ENCODE data around the gene SCAP. TPM values are rescaled to one million over a fixed set of nuclear protein-coding genes. Genes with fewer than 3 reads are reported as not detected.

Gene SCAP
- total and polyA plus RNA-seq, 9 donors, result 52.4 to 192 (median 80.9) TPM

DNA sequence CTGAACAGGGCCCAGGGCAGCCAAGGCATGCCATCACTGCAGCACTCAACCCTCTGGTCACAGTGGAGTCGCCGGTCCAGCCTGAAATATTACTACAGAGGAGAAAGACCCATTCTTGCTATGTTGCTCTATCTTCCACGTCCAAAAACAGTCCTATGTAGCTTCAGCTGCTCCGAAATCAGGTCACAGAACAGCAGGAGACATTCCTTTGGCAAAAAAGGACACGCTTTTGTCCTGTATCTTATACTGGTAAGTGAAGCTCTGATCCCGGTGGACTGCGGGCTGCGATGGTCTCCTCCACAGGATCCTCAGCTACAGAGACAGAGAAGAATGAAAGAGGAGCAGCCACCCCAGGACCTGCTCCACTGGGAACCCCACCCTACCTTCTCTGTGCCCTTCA is 20.1 kb upstream of the SCAP start:
- H3K4me1 ChIP-seq (ENCODE audit: insufficient read depth), result no peaks in the 10 kb centered on the region
- H3K9me3 ChIP-seq, result no peaks in the 10 kb centered on the region
- DNase-seq, result peak in 1 of 5 donors; percentile 12
- TF ChIP-seq, protein P1, sequence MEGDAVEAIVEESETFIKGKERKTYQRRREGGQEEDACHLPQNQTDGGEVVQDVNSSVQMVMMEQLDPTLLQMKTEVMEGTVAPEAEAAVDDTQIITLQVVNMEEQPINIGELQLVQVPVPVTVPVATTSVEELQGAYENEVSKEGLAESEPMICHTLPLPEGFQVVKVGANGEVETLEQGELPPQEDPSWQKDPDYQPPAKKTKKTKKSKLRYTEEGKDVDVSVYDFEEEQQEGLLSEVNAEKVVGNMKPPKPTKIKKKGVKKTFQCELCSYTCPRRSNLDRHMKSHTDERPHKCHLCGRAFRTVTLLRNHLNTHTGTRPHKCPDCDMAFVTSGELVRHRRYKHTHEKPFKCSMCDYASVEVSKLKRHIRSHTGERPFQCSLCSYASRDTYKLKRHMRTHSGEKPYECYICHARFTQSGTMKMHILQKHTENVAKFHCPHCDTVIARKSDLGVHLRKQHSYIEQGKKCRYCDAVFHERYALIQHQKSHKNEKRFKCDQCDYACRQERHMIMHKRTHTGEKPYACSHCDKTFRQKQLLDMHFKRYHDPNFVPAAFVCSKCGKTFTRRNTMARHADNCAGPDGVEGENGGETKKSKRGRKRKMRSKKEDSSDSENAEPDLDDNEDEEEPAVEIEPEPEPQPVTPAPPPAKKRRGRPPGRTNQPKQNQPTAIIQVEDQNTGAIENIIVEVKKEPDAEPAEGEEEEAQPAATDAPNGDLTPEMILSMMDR (IDR thresholded peaks at IDR 0.05), result no peak
- TF ChIP-seq EP300 (IDR thresholded peaks at IDR 0.05) (no peak), POLR2A (IDR thresholded peaks at IDR 0.05) (no peak)
- H3K27me3 ChIP-seq, result no peaks in the 10 kb centered on the region
- H3K4me3 ChIP-seq, result no peak overlapping the region
- intact Hi-C loops (cut with DNase I), result no loop called here
- no peaks in the 10 kb centered on the region for H3K36me3 ChIP-seq
- H3K27ac ChIP-seq, result no peak overlapping the region
- 91 to 94% (median 93%) methylated on average over 8 of the region's 8 CpGs for WGBS, 3 donors

DNA sequence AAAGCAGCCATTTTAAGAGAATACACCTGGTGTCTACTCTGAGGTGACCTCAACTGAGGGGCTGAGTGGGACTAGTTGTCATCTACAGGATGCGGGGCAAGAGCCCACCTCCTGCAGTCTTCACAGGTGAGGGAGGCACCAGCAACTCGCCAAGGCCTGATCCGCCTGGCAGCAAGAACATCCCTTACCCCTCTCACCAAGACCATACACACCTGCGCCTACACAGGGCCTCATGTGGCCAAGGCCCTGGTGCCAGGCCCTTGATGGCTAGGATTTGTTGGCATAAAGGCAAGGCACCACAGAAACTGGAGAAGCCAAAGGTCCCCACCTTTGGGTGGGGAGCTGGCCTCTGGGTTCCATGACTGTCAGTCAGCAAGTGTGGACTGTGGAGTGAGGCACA is 19.4 kb upstream of the SCAP start:
- H3K4me3 ChIP-seq, result no peak overlapping the region
- no peaks in the 10 kb centered on the region for H3K9me3 ChIP-seq
- DNase-seq, result peak in 1 of 5 donors; percentile 22
- TF ChIP-seq, protein P1 (IDR thresholded peaks at IDR 0.05), result no peak
- no peak for TF ChIP-seq EP300 (IDR thresholded peaks at IDR 0.05)
- no peak for TF ChIP-seq POLR2A (IDR thresholded peaks at IDR 0.05)
- no peak overlapping the region for H3K27ac ChIP-seq
- 97% methylated on average over 4 of the region's 4 CpGs for WGBS, 3 donors
- intact Hi-C loops (cut with DNase I), result no loop called here
- H3K27me3 ChIP-seq, result no peaks in the 10 kb centered on the region
- H3K4me1 ChIP-seq (ENCODE audit: insufficient read depth), result no peaks in the 10 kb centered on the region
- H3K36me3 ChIP-seq, result no peaks in the 10 kb centered on the region

DNA sequence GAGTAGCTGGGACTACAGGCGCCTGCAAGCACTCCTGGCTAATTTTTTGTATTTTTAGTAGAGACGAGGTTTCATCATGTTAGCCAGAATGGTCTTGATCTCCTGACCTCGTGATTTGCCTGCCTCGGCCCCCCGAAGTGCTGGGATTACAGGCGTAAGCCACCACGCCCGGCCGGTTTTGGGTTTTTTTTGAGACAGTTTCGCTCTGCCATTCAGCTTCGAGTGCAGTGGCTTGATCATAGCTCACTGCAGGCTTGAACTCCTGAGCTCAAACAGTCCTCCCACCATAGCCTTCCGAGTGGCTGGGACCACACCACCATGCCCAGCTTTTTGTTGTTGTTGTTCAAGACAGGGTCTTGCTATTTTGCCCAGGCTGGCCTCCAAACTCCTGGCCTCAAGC is 16.0 kb upstream of the SCAP start:
- intact Hi-C loops (cut with DNase I), result no loop called here
- H3K36me3 ChIP-seq, result no peaks in the 10 kb centered on the region
- peak in 1 of 5 donors; percentile 13 for DNase-seq
- H3K27me3 ChIP-seq, result no peaks in the 10 kb centered on the region
- 86% methylated on average over 12 of the region's 12 CpGs for WGBS, 3 donors
- no peaks in the 10 kb centered on the region for H3K9me3 ChIP-seq
- H3K4me3 ChIP-seq, result no peak overlapping the region
- no peaks in the 10 kb centered on the region for H3K4me1 ChIP-seq (ENCODE audit: insufficient read depth)
- no peak overlapping the region for H3K27ac ChIP-seq
- TF ChIP-seq EP300 (IDR thresholded peaks at IDR 0.05) (no peak), POLR2A (IDR thresholded peaks at IDR 0.05) (no peak)
- TF ChIP-seq, protein P1 (IDR thresholded peaks at IDR 0.05), result no peak

DNA sequence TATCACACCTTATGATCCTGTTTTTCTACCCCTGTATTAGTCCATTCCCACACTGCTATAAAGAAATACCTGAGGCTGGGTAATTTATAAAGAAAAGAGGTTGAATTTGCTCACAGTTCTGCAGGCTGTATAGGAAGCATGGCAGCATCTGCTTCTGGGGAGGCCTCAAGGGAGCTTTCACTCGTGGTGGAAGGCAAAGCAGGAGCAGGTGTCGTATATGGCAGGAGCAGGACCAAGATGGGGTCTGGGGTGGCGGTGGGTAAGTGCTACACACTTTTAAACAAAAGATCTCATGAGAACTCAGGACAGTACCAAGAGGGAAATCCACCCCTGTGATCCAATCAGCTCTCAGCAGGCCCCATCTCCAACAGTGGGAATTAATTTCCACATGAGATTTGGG is 15.4 kb upstream of the SCAP start:
- intact Hi-C loops (cut with DNase I), result no loop called here
- TF ChIP-seq EP300 (IDR thresholded peaks at IDR 0.05) (no peak), POLR2A (IDR thresholded peaks at IDR 0.05) (no peak)
- TF ChIP-seq, protein P1 (IDR thresholded peaks at IDR 0.05), result no peak
- Histone ChIP-seq H3K36me3 (no peaks in the 10 kb centered on the region), H3K4me3 (no peak overlapping the region), H3K27me3 (no peaks in the 10 kb centered on the region), H3K9me3 (no peaks in the 10 kb centered on the region), H3K4me1 (ENCODE audit: insufficient read depth) (no peaks in the 10 kb centered on the region), H3K27ac (no peak overlapping the region)
- no peak for DNase-seq
- WGBS, 3 donors, result 77 to 92% (median 83%) methylated on average over 3 of the region's 3 CpGs

DNA sequence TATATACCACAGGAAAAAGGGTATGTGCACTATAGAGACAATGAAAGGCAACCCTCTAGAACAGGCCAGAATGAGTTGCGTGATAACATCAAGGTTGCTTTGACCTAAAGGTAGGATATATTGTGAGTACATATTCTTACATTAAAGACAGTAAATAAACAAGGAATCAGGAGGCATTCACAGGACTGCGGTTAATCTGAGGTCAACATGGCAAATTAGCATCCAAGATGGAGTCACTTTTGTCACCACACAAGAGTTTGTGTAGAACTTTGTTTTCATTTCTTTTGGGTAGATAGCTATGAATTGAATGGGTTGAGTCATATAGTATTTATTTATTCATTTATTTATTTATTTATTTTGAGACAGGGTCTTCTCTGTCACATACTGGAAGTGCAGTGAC is 11.5 kb upstream of the SCAP start:
- WGBS, 3 donors, result 96 to 100% (median 98%) methylated on average over 2 of the region's 2 CpGs
- Histone ChIP-seq H3K27me3 (no peaks in the 10 kb centered on the region), H3K9me3 (no peaks in the 10 kb centered on the region), H3K36me3 (no peaks in the 10 kb centered on the region), H3K4me3 (no peak overlapping the region), H3K4me1 (ENCODE audit: insufficient read depth) (no peaks in the 10 kb centered on the region), H3K27ac (no peak overlapping the region)
- TF ChIP-seq EP300 (IDR thresholded peaks at IDR 0.05), result no peak
- TF ChIP-seq, protein P1 (IDR thresholded peaks at IDR 0.05), result no peak
- no peak for TF ChIP-seq POLR2A (IDR thresholded peaks at IDR 0.05)
- intact Hi-C loops (cut with DNase I), result no loop called here
- DNase-seq, result no peak

Data from ovary (tissue), 9 donors.